Fibroblast of villous mesenchyme (primary cell): ENCODE results near the gene SGPP1. TPM values are rescaled to one million over a fixed set of nuclear protein-coding genes. Genes with fewer than 3 reads are reported as not detected.
"Not testable (repeated sequence)": the region's sequence is repeated elsewhere in the genome, so short reads cannot be mapped to it uniquely, and the experiment has no call there.

Source experiments
- DNase-seq: peaks from one replicate; pipeline ENCODE4 v3.0.0-alpha.2; 2010; ENCODE audit warnings: low read depth
- H3K4me3 ChIP-seq: 2 replicates; pipeline ENCODE4 v1.5.1; 2011; ENCODE audit warnings: low read depth, mild to moderate bottlenecking, low read length
- CTCF ChIP-seq: IDR thresholded peaks from 2 replicates; pipeline ENCODE4 v1.5.1; 2012; ENCODE audit warnings: low read depth, mild to moderate bottlenecking, low read length; ENCODE audit not compliant: insufficient read depth
- total RNA-seq: library from RNA; depleted of rRNA; stranded (reverse); fragments of >200 nt; gene quantifications from 2 replicates; pipeline ENCODE4 v1.2.3, GENCODE V29; 2012

Gene SGPP1
- total RNA-seq, 1 donor = 31.5 TPM

GRCh38 chr14:63663428-63664341, 64.2 kb downstream of the SGPP1 start:
- TF ChIP-seq CTCF = no peak
- H3K4me3 ChIP-seq = no peak overlapping the region
- no peak for DNase-seq

GRCh38 chr14:63662776-63663175, 65.1 kb downstream of the SGPP1 start:
- no peak for TF ChIP-seq CTCF
- no peak overlapping the region for H3K4me3 ChIP-seq
- DNase-seq = no peak

GRCh38 chr14:63661881-63662280, 66.0 kb downstream of the SGPP1 start:
- DNase-seq, H3K4me3 ChIP-seq: not testable (repeated sequence)

GRCh38 chr14:63659726-63660125, 68.1 kb downstream of the SGPP1 start:
- no peak for TF ChIP-seq CTCF
- H3K4me3 ChIP-seq = no peak overlapping the region
- DNase-seq = no peak

- TF ChIP-seq CTCF = no peak
- no peak overlapping the region for H3K4me3 ChIP-seq
- DNase-seq = no peak
Measured at GRCh38 chr14:63656194-63656593, 71.7 kb downstream of the SGPP1 start.

GRCh38 chr14:63654936-63655335, 72.9 kb downstream of the SGPP1 start:
- H3K4me3 ChIP-seq = no peak overlapping the region
- peak; percentile 28 for DNase-seq
- TF ChIP-seq CTCF = no peak

- DNase-seq = peak; percentile 45
- TF ChIP-seq CTCF = no peak
- no peak overlapping the region for H3K4me3 ChIP-seq
Measured at GRCh38 chr14:63654346-63654745, 73.5 kb downstream of the SGPP1 start.
